GM10266 (cell line): ENCODE measurements around the gene STMND1.
A peak's percentile ranks its signal among the peaks of the same experiment; 100 is the strongest.

Source experiments
- DNase-seq: peaks from one replicate; pipeline ENCODE4 v3.0.0; 2012; ENCODE audit errors: extremely low spot score
- TF ChIP-seq, protein P1 (sequence below): IDR thresholded peaks from 2 replicates; pipeline ENCODE4 v1.5.1; 2012; ENCODE audit warnings: mild to moderate bottlenecking, low read depth; ENCODE audit not compliant: control insufficient read depth, insufficient read depth; ENCODE audit errors: missing control alignments

The STMND1 gene

DNA sequence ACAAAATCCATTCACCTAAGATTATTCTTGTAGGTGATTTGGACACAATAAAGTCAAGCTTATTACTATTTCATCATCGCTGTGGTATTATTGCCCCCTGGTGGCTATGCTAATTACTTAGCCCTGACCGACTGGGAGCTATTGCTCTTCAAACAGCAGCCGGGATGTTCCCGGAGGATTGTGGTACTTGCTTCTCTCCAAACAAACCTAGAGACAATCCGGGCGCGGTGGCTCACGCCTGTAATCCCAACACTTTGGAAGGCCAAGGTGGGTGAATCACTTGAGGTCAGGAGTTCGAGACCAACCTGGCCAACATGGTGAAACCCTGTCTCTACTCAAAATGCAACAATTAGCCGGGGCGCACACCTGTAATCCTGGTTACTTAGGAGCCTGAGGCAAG is 15.4 kb upstream of the STMND1 start:
- TF ChIP-seq, protein P1, sequence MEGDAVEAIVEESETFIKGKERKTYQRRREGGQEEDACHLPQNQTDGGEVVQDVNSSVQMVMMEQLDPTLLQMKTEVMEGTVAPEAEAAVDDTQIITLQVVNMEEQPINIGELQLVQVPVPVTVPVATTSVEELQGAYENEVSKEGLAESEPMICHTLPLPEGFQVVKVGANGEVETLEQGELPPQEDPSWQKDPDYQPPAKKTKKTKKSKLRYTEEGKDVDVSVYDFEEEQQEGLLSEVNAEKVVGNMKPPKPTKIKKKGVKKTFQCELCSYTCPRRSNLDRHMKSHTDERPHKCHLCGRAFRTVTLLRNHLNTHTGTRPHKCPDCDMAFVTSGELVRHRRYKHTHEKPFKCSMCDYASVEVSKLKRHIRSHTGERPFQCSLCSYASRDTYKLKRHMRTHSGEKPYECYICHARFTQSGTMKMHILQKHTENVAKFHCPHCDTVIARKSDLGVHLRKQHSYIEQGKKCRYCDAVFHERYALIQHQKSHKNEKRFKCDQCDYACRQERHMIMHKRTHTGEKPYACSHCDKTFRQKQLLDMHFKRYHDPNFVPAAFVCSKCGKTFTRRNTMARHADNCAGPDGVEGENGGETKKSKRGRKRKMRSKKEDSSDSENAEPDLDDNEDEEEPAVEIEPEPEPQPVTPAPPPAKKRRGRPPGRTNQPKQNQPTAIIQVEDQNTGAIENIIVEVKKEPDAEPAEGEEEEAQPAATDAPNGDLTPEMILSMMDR: peak; percentile 53
- no peak for DNase-seq

DNA sequence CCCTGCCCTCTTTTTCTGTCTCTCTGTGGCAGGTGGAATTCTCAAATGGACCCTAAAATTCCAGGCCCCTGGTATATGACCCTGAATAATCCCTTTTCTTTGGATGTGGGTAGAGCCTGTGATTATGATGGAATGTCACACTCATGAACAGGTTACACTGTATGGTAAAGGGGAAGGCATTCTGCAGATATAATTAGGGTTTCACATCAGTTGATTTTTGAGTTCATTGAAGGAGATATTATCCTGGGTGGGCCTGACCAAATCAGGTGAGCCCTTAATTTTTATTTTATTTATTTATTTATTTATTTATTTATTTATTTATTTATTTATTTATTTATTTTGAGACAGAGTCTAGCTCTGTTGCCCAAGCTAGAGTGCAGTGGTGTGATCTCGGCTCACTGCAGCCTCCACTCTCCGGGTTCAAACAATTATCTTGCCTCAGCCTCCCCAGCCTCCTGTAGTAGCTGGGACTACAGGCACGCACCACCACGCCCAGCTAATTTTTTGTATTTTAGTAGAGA is 13.7 kb upstream of the STMND1 start:
- TF ChIP-seq, protein P1: no peak
- no peak for DNase-seq

- DNase-seq: no peak
- TF ChIP-seq, protein P1: no peak
These were observed 10.7 kb upstream of the STMND1 start for GRCh38 chr6:17091122-17091521.

- DNase-seq: no peak
These were observed 8.2 kb upstream of the STMND1 start for GRCh38 chr6:17093686-17094085.

GRCh38 chr6:17096096-17096495 is 5.8 kb upstream of the STMND1 start:
- no peak for DNase-seq
- TF ChIP-seq, protein P1: no peak

More at GRCh38 chr6:17093686-17094085, 8.2 kb upstream of the STMND1 start:
- TF ChIP-seq, protein P1: peak; percentile 22

GRCh38 chr6:17096652-17097051 is 5.2 kb upstream of the STMND1 start:
- TF ChIP-seq, protein P1: no peak
- no peak for DNase-seq

- TF ChIP-seq, protein P1: no peak
- no peak for DNase-seq
These were observed 3.9 kb upstream of the STMND1 start for GRCh38 chr6:17097982-17098381.
